OCI-LY3 (cell line): ENCODE data around the gene MAP4K3.

Experiments
- H2AFZ ChIP-seq: fragments of 200-600, 300-600 bp; shearing (Covaris generic); 2 replicates; pipeline ENCODE4 v1.6.0; 2014; ENCODE audit warnings: antibody characterized with exemption, low read depth, low read length
- H3K27ac ChIP-seq: fragments of 200-600, 300-600 bp; sonication (generic); 2 replicates; pipeline ENCODE4 v1.5.1; 2014; ENCODE audit warnings: mild to moderate bottlenecking, low read length, moderate library complexity, mixed read lengths
- H3K27me3 ChIP-seq: fragments of 200-600, 300-600 bp; sonication (generic); 2 replicates; pipeline ENCODE4 v1.6.1; 2014; ENCODE audit warnings: low read depth, low read length, mixed read lengths
- H3K36me3 ChIP-seq: fragments of 200-600, 300-600 bp; sonication (generic); replicated peaks from 2 replicates; pipeline ENCODE3; 2014; ENCODE audit warnings: low read depth, low read length, mixed read lengths
- H3K4me1 ChIP-seq: fragments of 300-600, 200-600 bp; sonication (generic); 2 replicates; pipeline ENCODE4 v1.6.1; 2014; ENCODE audit warnings: low read length, mixed read lengths
- H3K4me2 ChIP-seq: fragments of 200-600, 300-600 bp; sonication (generic); 2 replicates; pipeline ENCODE4 v1.6.1; 2014; ENCODE audit warnings: low read length, mixed read lengths
- H3K4me3 ChIP-seq: fragments of 300-600, 200-600 bp; sonication (generic); 2 replicates; pipeline ENCODE4 v1.5.1; 2014; ENCODE audit warnings: antibody characterized with exemption, mild to moderate bottlenecking, low read length, moderate library complexity
- H3K79me2 ChIP-seq: fragments of 300-600, 200-600 bp; shearing (Covaris generic); 2 replicates; pipeline ENCODE4 v1.6.1; 2014; ENCODE audit warnings: mild to moderate bottlenecking, low read length, mixed read lengths
- H3K9ac ChIP-seq: fragments of 300-600, 200-600 bp; shearing (Covaris generic); 2 replicates; pipeline ENCODE4 v1.6.0; 2014; ENCODE audit warnings: mild to moderate bottlenecking, low read length, moderate library complexity
- H3K9me3 ChIP-seq: fragments of 200-600, 300-600 bp; shearing (Covaris generic); 2 replicates; pipeline ENCODE4 v1.6.1; 2014; ENCODE audit warnings: low read length, mixed read lengths; ENCODE audit not compliant: insufficient read depth
- H4K20me1 ChIP-seq: fragments of 200-600, 300-600 bp; sonication (generic); 2 replicates; pipeline ENCODE4 v1.6.1; 2016; ENCODE audit warnings: low read length, mixed read lengths; ENCODE audit not compliant: insufficient read depth
- CTCF ChIP-seq: fragments of 200-600, 300-600 bp; sonication (generic); IDR thresholded peaks from 2 replicates; pipeline ENCODE4 v1.5.1; 2014; ENCODE audit warnings: antibody characterized with exemption, low read length, low read depth
- EZH2phosphoT487 ChIP-seq: fragments of 200-600 bp; shearing (Covaris generic); IDR thresholded peaks from 2 replicates; pipeline ENCODE4 v1.6.1; 2018; ENCODE audit warnings: antibody characterized with exemption, mixed run types, low read depth

The MAP4K3 gene

GRCh38 chr2:39476524-39476923, 39.4 kb upstream of the MAP4K3 start:
- Histone ChIP-seq H3K9ac (no peak overlapping the region), H3K79me2 (no peaks in the 10 kb centered on the region), H3K36me3 (no peaks in the 10 kb centered on the region), H4K20me1 (no peaks in the 10 kb centered on the region), H3K4me1 (peaks cover 15% of the 10 kb centered on the region), H3K4me3 (peak overlapping the region; percentile 58), H3K9me3 (no peaks in the 10 kb centered on the region; the same call in 1 of the 2 replicates), H3K27ac (no peak overlapping the region), H2AFZ (no peak overlapping the region), H3K27me3 (peaks cover 35% of the 10 kb centered on the region), H3K4me2 (peak overlapping the region; percentile 64)
- TF ChIP-seq EZH2phosphoT487 (no peak), CTCF (no peak)

GRCh38 chr2:39475006-39475405, 37.9 kb upstream of the MAP4K3 start:
- no peak overlapping the region for H2AFZ ChIP-seq
- no peaks in the 10 kb centered on the region for H3K79me2 ChIP-seq
- H3K4me3 ChIP-seq: no peak overlapping the region
- no peaks in the 10 kb centered on the region for H3K36me3 ChIP-seq
- H3K4me1 ChIP-seq: peaks cover 25% of the 10 kb centered on the region
- no peaks in the 10 kb centered on the region for H4K20me1 ChIP-seq
- no peaks in the 10 kb centered on the region; the same call in 1 of the 2 replicates for H3K9me3 ChIP-seq
- no peak overlapping the region for H3K9ac ChIP-seq
- no peak overlapping the region for H3K4me2 ChIP-seq
- H3K27ac ChIP-seq: no peak overlapping the region
- TF ChIP-seq EZH2phosphoT487 (no peak), CTCF (no peak)
- H3K27me3 ChIP-seq: peaks cover 44% of the 10 kb centered on the region

GRCh38 chr2:39470580-39470979, 33.5 kb upstream of the MAP4K3 start:
- Histone ChIP-seq H3K4me3 (no peak overlapping the region), H4K20me1 (no peaks in the 10 kb centered on the region), H3K4me1 (peaks cover 22% of the 10 kb centered on the region), H3K9me3 (no peaks in the 10 kb centered on the region), H3K4me2 (no peak overlapping the region), H3K79me2 (no peaks in the 10 kb centered on the region), H3K27ac (no peak overlapping the region), H3K36me3 (no peaks in the 10 kb centered on the region), H2AFZ (no peak overlapping the region), H3K27me3 (peaks cover 37% of the 10 kb centered on the region), H3K9ac (no peak overlapping the region)
- TF ChIP-seq CTCF (no peak), EZH2phosphoT487 (no peak)

- no peaks in the 10 kb centered on the region for H3K9me3 ChIP-seq
- no peaks in the 10 kb centered on the region for H4K20me1 ChIP-seq
- no peaks in the 10 kb centered on the region for H3K36me3 ChIP-seq
- no peak overlapping the region for H2AFZ ChIP-seq
- no peak overlapping the region for H3K9ac ChIP-seq
- H3K27ac ChIP-seq: no peak overlapping the region
- H3K4me1 ChIP-seq: peaks cover 22% of the 10 kb centered on the region
- H3K4me2 ChIP-seq: peak overlapping the region; percentile 4; the same call in 1 of the 2 replicates
- H3K27me3 ChIP-seq: peaks cover 43% of the 10 kb centered on the region
- no peak overlapping the region for H3K4me3 ChIP-seq
- no peaks in the 10 kb centered on the region for H3K79me2 ChIP-seq
- TF ChIP-seq CTCF (no peak), EZH2phosphoT487 (no peak)
These were observed 32.7 kb upstream of the MAP4K3 start for GRCh38 chr2:39469807-39470206.
